ENCODE results near the gene CHMP5. TPM values are rescaled to one million over a fixed set of nuclear protein-coding genes. Genes with fewer than 3 reads are reported as not detected.
A peak's percentile ranks its signal among the peaks of the same experiment; 100 is the strongest.

CHMP5 gene
- total RNA-seq, 1 donor from 2014 or later = 88.7 TPM

DNA sequence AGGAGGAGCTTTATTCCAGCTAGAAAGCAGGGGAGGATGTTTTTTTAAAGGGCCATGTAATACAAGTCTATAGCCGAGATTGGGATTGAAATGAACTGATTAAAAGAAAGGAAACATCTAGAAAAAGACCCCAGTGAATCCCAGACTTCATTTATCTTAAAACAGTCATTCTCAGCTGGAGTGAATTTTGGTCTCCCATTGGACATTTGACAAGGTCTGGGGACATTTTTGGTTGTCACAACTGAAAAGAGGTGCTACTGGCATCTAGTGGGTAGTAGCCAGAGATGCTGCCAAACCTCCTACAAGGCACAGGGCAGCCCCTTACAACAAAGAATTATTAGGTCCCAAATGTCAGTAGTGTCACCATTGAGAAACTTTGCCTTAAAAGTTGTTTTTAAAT, 41.2 kb upstream of the CHMP5 start:
- Mint-ChIP-seq H3K4me1 (ENCODE audit: unreplicated experiment) (peaks cover 28% of the 10 kb centered on the region), H3K27ac (ENCODE audit: unreplicated experiment) (peak overlapping the region; percentile 54), H3K36me3 (ENCODE audit: low read depth, unreplicated experiment) (peaks cover 3% of the 10 kb centered on the region), H3K4me3 (ENCODE audit: unreplicated experiment) (no peak overlapping the region), H3K9me3 (ENCODE audit: unreplicated experiment) (no peaks in the 10 kb centered on the region), H3K27me3 (ENCODE audit: unreplicated experiment) (peaks cover 5% of the 10 kb centered on the region)
- DNase-seq (ENCODE audit: low spot score) = no peak
- TF ChIP-seq, protein P1, sequence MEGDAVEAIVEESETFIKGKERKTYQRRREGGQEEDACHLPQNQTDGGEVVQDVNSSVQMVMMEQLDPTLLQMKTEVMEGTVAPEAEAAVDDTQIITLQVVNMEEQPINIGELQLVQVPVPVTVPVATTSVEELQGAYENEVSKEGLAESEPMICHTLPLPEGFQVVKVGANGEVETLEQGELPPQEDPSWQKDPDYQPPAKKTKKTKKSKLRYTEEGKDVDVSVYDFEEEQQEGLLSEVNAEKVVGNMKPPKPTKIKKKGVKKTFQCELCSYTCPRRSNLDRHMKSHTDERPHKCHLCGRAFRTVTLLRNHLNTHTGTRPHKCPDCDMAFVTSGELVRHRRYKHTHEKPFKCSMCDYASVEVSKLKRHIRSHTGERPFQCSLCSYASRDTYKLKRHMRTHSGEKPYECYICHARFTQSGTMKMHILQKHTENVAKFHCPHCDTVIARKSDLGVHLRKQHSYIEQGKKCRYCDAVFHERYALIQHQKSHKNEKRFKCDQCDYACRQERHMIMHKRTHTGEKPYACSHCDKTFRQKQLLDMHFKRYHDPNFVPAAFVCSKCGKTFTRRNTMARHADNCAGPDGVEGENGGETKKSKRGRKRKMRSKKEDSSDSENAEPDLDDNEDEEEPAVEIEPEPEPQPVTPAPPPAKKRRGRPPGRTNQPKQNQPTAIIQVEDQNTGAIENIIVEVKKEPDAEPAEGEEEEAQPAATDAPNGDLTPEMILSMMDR (IDR thresholded peaks at IDR 0.05; ENCODE audit: unreplicated experiment) = no peak

DNA sequence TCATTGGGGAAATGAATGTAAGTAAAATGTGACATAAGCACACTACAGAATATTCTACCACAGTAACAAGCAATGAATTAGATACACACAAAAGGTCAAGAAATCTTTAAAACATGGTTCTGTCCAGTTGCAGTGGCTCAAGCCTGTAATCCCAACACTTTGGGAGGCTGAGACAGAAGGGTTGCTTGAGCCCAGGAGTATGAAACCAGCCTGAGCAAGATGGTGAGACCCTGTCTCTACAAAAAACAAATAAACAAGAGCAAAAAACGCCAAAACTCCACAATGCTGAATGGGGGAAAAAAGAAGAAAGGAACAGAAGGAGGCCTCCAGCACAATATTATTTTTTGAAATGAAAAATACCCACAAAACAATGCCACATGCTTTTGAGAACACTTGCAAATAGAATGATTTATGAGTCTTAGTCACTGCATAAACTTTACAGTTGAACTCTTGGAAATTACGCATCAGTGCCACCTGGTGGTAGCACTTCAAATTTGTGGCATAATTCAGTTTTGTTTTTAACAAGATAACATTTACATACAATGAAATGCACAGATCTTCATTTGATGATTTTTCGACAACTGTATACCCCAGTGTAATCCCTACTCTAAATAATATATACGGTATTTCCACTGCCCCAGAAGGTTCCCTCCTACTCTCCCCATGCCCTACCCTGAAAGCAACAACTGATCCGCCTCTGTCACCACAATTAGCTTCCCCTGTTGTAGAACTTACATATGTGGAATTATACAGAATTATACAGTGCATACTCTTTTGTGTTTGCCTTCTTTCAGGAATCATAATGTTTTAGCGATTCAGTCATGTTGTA, 39.3 kb upstream of the CHMP5 start:
- Mint-ChIP-seq H3K4me1 (ENCODE audit: unreplicated experiment) (peaks cover 28% of the 10 kb centered on the region), H3K4me3 (ENCODE audit: unreplicated experiment) (no peak overlapping the region), H3K27ac (ENCODE audit: unreplicated experiment) (peak overlapping the region; percentile 82), H3K36me3 (ENCODE audit: low read depth, unreplicated experiment) (peaks cover 3% of the 10 kb centered on the region), H3K9me3 (ENCODE audit: unreplicated experiment) (no peaks in the 10 kb centered on the region), H3K27me3 (ENCODE audit: unreplicated experiment) (peaks cover 5% of the 10 kb centered on the region)
- TF ChIP-seq, protein P1 (IDR thresholded peaks at IDR 0.05; ENCODE audit: unreplicated experiment) = peak; percentile 95
- DNase-seq (ENCODE audit: low spot score) = peak; percentile 66

DNA sequence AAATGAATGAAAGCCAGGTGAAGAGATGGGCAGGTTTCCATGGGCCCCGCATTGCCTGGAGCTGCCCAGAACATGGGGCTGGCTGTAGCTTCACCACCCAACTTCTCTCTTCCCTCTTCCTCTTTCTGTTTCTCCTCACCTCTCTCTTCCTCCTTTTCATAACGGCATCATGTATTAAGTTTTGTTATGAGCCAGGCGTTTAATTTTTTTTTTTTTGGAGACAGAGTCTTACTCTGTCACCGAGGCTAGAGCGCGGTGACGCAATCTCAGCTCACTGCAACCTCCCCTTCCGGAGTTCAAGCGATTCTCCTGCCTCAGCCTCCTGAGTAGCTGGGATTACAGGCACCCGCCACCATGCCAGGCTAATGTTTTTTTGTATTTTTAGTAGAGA, 37.8 kb upstream of the CHMP5 start:
- Mint-ChIP-seq H3K4me3 (ENCODE audit: unreplicated experiment) (no peak overlapping the region), H3K9me3 (ENCODE audit: unreplicated experiment) (no peaks in the 10 kb centered on the region), H3K27ac (ENCODE audit: unreplicated experiment) (no peak overlapping the region), H3K27me3 (ENCODE audit: unreplicated experiment) (peaks cover 2% of the 10 kb centered on the region), H3K36me3 (ENCODE audit: low read depth, unreplicated experiment) (peaks cover 3% of the 10 kb centered on the region), H3K4me1 (ENCODE audit: unreplicated experiment) (peaks cover 21% of the 10 kb centered on the region)
- DNase-seq (ENCODE audit: low spot score) = no peak
- TF ChIP-seq, protein P1 (IDR thresholded peaks at IDR 0.05; ENCODE audit: unreplicated experiment) = no peak

DNA sequence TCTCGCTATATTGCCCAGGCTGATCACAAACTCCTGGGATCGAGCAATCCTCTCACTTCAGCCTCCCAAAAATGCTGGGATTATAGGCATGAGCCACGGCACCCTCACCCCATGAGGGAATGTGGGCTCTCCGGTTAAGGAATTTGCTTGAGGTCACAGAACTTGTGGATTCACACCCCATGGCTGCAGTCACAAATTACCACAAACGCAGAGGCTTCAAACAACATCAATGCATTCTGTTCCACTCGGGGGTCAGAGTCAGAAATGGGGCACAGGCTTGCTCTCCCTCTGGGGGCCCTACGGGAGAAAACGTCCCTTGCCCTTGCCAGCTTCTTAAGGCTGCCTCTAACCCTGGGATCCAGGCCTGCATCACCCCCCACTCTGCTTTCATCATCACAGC, 37.1 kb upstream of the CHMP5 start:
- Mint-ChIP-seq H3K27ac (ENCODE audit: unreplicated experiment) (no peak overlapping the region), H3K27me3 (ENCODE audit: unreplicated experiment) (peaks cover 6% of the 10 kb centered on the region), H3K4me1 (ENCODE audit: unreplicated experiment) (peaks cover 19% of the 10 kb centered on the region), H3K4me3 (ENCODE audit: unreplicated experiment) (no peak overlapping the region), H3K9me3 (ENCODE audit: unreplicated experiment) (no peaks in the 10 kb centered on the region), H3K36me3 (ENCODE audit: low read depth, unreplicated experiment) (peaks cover 3% of the 10 kb centered on the region)
- no peak for DNase-seq (ENCODE audit: low spot score)
- TF ChIP-seq, protein P1 (IDR thresholded peaks at IDR 0.05; ENCODE audit: unreplicated experiment) = no peak

DNA sequence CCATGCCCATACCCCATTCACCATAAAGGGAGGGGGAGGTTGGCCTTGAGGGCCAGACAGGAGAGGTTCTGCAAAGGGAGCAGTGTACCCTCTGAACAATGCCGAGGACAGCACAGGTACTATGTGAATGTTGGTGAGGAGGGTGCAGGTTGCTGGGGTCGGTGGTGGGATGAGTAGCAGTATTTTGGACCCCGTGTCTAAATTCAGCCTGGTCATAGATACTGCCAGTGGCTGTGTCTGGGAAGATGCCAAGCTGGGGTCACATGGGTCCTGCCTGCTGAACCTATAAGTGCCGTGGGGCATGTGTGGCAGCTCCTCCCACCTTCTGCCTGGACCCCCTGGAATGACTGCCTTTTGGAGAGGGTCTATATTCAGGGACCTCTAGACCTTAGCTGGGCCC, 36.2 kb upstream of the CHMP5 start:
- H3K4me3 Mint-ChIP-seq (ENCODE audit: unreplicated experiment) = no peak overlapping the region
- peaks cover 7% of the 10 kb centered on the region for H3K27me3 Mint-ChIP-seq (ENCODE audit: unreplicated experiment)
- no peak for DNase-seq (ENCODE audit: low spot score)
- no peak overlapping the region for H3K27ac Mint-ChIP-seq (ENCODE audit: unreplicated experiment)
- peaks cover 14% of the 10 kb centered on the region for H3K4me1 Mint-ChIP-seq (ENCODE audit: unreplicated experiment)
- H3K9me3 Mint-ChIP-seq (ENCODE audit: unreplicated experiment) = no peaks in the 10 kb centered on the region
- H3K36me3 Mint-ChIP-seq (ENCODE audit: low read depth, unreplicated experiment) = peaks cover 7% of the 10 kb centered on the region
- TF ChIP-seq, protein P1 (IDR thresholded peaks at IDR 0.05; ENCODE audit: unreplicated experiment) = no peak

Data from endothelial cell (in vitro differentiated cells).